HK-2 (cell line): ENCODE measurements around the gene MYL11.

Source experiments
- DNase-seq: peaks from one replicate; pipeline ENCODE4 v3.0.0-alpha.2; 2018; ENCODE audit not compliant: unreplicated experiment

The MYL11 gene

GRCh38 chr16:30421010-30421409, 46.4 kb downstream of the MYL11 start:
- no peak for DNase-seq
